Uterus (tissue), 2 donors: Measurements from ENCODE around the gene CELF2.

Experiments
- POLR2A ChIP-seq, 2 donors: fragments of 450-650 bp; IDR thresholded peaks; one replicate each; pipeline ENCODE4 v1.6.1; 2016; ENCODE audit warnings: antibody characterized with exemption in 2 of 2, mild to moderate bottlenecking in 1 of 2, moderate library complexity in 1 of 2
- TF ChIP-seq, protein P1 (sequence below), 4 experiments: fragments of 200-600 bp in 2 of 4; fragments of 450-650 bp in 2 of 4; sonication (generic) in 2 of 4; IDR thresholded peaks; one replicate each; pipeline ENCODE4 v1.5.1; 2016 to 2019; ENCODE audit warnings: antibody characterized with exemption in 4 of 4, mild to moderate bottlenecking in 2 of 4, moderate library complexity in 1 of 4

DNA sequence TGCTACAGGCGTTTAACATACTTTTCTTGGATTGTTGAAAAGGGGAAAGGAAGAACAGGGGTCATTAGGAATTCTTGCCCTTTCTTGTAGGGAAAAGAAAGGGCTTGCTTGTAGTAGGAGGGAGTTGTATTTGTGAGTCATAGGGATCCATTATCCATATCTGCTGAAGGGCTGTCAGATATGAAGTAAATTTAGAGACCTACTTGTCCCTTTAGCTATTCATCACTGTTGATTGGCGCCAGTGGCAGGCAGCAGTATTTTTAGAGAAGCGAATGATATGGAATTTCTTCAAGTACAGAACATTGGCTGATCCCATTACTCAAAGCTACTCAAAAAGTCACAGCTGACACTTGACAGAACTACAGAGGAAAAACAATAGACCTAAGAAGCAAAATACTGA, 97.7 kb downstream of the CELF2 start:
- TF ChIP-seq, protein P1, sequence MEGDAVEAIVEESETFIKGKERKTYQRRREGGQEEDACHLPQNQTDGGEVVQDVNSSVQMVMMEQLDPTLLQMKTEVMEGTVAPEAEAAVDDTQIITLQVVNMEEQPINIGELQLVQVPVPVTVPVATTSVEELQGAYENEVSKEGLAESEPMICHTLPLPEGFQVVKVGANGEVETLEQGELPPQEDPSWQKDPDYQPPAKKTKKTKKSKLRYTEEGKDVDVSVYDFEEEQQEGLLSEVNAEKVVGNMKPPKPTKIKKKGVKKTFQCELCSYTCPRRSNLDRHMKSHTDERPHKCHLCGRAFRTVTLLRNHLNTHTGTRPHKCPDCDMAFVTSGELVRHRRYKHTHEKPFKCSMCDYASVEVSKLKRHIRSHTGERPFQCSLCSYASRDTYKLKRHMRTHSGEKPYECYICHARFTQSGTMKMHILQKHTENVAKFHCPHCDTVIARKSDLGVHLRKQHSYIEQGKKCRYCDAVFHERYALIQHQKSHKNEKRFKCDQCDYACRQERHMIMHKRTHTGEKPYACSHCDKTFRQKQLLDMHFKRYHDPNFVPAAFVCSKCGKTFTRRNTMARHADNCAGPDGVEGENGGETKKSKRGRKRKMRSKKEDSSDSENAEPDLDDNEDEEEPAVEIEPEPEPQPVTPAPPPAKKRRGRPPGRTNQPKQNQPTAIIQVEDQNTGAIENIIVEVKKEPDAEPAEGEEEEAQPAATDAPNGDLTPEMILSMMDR (IDR thresholded peaks at IDR 0.05): no peak
- TF ChIP-seq POLR2A (IDR thresholded peaks at IDR 0.05): no peak
